VCaP (cell line): ENCODE measurements around the gene XYLT1.

Experiments used
- H3K27ac ChIP-seq: fragments of 450-650 bp; 2 replicates; pipeline ENCODE4 v1.5.1; 2017
- TF ChIP-seq, protein P1 (sequence below): fragments of 450-650 bp; conservative IDR thresholded peaks from 2 replicates; pipeline ENCODE4 v1.5.1; 2017; ENCODE audit warnings: mild to moderate bottlenecking, moderate library complexity

Gene XYLT1

DNA sequence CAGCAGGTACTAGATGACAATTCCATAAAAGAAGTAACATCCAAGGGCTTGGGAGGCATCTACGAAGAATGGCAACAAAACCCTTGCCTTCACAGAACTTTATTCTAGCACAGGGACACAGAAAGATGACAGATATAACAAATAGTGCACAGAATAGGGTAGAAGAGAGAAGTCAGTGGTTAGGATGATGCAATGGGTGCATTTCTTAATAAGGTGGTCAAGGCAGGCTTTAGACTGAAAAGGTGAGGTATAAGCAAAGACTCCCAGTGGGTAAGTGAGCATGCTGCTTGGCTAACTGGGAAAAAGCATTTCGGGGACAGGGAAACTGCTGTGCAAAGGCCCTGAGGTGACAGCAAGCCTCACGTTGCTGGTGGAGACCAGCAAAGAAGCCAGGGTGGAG lies 175.9 kb downstream of the XYLT1 start:
- no peak overlapping the region for H3K27ac ChIP-seq
- TF ChIP-seq, protein P1, sequence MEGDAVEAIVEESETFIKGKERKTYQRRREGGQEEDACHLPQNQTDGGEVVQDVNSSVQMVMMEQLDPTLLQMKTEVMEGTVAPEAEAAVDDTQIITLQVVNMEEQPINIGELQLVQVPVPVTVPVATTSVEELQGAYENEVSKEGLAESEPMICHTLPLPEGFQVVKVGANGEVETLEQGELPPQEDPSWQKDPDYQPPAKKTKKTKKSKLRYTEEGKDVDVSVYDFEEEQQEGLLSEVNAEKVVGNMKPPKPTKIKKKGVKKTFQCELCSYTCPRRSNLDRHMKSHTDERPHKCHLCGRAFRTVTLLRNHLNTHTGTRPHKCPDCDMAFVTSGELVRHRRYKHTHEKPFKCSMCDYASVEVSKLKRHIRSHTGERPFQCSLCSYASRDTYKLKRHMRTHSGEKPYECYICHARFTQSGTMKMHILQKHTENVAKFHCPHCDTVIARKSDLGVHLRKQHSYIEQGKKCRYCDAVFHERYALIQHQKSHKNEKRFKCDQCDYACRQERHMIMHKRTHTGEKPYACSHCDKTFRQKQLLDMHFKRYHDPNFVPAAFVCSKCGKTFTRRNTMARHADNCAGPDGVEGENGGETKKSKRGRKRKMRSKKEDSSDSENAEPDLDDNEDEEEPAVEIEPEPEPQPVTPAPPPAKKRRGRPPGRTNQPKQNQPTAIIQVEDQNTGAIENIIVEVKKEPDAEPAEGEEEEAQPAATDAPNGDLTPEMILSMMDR: no peak

DNA sequence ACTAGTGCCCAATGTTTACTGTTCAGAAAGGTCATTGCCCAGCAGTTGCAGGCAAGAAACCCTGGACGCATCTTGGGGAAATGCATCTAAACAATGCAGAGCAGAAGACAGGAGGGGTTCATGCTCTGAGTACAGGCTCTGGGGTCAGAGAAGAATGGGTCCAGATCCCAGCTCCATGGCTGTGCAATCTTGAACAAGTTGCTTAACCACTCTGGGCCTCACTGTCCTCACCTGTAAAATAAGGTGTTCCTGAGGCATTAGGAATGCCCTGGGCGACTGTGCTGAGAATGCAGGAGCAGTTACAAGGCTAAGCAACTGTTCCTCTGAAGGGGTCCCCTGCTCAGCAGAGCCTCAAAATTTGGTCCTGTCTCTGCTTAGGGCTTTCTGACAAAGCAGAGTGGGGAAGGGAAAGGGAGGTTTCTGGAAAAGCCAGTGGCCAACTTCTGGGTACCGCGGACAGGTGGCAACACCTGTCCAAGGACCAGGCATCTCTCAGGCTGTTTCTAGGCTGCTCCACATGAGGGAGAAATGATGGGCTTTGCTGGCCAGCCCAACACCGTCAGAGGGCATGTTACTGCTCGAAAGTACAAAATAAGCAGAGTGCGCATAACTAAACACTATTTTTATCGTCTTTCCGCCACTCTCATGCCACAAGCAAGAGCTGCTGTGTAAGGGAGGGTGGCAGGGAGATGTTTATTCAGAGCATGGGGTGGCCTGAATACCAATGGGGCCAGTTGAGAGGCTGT lies 176.8 kb downstream of the XYLT1 start:
- no peak overlapping the region for H3K27ac ChIP-seq
- TF ChIP-seq, protein P1: no peak

DNA sequence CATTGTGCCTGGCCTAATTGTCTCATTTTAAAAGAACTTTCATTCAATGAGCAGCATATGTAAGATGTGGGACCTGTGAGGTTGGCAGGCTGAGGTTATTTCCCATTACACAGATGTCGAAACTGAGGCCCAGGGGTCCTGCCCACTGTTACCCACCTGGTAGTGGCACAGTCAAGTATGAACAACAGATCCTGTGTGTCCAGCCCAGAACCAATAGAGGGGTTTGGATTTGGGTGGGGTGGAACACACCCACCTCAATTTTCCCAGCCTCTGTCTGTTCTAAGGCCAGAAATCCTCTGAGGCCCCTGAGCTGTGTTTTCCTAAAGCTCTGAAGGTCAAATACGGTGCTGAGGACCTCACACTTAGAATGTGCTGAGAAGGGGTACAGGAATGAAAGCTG lies 179.5 kb downstream of the XYLT1 start:
- no peak overlapping the region for H3K27ac ChIP-seq
- TF ChIP-seq, protein P1: no peak

DNA sequence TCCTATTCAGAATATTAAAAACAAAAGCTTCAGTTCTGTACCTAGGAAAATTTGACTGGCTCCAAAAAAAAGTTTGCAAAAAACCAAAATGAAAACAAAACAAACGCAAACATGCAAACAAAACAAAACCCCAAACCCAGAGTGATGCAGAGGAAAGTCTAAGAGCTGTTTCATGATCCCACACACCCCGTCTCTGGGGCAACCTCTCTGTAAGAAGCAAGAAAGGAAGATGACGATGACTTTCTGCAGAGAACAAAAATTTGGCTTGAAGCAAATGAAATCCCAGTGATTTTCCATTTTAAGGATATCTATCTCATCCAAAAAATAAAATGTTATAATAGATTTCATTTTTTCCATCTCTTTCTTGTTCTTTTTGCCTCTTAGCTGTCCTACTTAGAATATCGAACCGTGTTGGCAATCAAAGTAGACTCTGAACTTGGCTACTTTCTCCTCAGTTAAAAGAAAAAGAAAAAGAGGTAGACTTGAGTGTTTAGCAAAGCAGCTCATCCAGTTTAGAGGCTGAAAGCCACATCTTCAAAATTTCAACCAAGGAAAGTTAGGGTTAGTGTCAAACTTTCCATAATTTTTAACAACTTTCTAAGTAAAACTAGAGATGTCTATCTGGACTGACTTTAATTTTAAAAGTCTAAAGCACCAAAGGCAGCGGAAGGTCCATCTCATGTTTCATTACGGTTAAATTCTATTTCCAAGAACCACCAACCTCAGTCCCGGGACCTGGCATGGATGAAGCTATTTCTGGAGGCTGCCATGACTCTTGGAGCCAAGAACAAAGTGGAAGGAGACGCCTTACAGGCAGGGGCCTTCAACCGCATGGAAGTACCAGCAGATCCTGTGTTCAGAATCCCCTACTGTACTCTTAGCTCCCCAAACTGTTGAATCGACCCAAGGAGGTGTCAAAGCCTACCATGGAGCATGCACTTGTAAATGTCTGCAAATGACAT lies 180.8 kb downstream of the XYLT1 start:
- TF ChIP-seq, protein P1: no peak
- H3K27ac ChIP-seq: no peak overlapping the region

DNA sequence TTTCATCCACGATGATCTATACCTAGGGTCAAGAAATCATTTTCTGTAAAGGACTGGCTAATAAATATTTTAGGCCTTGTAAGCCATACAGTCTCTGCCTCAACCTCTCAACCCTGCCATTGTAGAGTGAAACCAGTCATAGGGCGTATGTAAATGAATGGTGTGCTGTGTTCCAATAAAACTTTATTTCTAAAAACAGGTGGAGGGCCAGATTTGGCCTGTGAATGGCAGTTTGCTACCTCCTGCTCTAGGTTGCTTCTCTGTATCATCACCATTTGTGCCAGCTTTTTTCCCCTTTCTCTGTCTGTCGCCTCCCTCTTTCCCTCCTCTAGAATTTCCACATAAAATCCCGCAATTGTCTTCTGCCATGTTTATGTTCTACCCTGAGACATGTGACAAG lies 181.7 kb downstream of the XYLT1 start:
- TF ChIP-seq, protein P1: no peak
- H3K27ac ChIP-seq: no peak overlapping the region

DNA sequence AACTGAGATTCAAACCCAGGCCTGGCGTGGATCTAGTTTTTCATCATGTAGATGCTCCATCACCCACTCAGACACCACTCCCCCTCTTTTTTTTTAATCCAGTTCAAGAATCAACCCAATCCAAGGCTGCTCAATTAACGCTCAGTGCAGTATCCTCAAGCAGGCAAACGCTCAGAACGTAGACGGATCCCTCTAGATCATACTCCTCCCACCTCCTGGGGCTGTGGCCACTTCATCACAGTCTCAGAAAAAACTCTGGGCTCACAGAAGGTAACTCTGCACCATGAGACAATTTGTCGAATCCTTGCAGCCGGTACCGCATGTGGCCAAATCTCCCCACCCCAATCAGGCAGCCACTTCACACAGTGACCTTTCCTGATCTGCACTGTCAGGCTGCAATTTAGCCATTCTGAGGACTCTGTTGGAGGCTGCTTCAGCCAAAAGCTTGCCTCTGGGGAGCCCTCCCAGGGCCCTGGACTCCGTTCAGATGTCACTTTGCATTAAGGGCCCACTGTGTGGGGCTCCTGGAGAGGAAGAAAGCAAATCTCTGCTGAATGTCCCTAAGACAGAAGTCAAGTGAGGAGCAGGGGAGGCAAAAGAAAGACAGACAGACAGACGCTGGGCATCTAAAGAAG lies 183.5 kb downstream of the XYLT1 start:
- no peak overlapping the region for H3K27ac ChIP-seq
- TF ChIP-seq, protein P1: no peak

DNA sequence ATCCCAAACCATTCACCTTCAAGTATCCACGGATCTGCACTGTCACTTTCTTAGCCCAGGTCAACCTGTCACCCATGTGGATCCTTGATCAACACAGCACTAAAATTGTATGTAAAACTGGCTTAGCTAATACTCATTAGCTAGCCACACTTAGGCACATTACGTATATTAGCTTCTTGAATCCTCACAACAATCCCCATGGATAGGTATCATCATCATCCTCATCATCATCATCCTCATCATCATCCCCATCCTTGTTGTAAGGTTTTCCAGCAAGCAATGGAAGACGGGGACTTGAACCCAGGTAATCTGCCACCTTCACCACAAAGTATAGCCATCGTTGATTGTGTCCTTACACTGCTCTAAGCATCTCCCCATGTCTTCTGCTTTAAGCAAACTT lies 184.3 kb downstream of the XYLT1 start:
- H3K27ac ChIP-seq: no peak overlapping the region

More for the DNA sequence above, 184.3 kb downstream of the XYLT1 start:
- TF ChIP-seq, protein P1: no peak
